GM18508 (cell line): ENCODE measurements around the gene WNT7B.
"Not testable (repeated sequence)": the region's sequence is repeated elsewhere in the genome, so short reads cannot be mapped to it uniquely, and the experiment has no call there.

Experiments used
- ATAC-seq: cut with Tn5 transposase; IDR thresholded peaks from one replicate; pipeline ENCODE4 v1.9.1; 2021; ENCODE audit warnings: moderate number of reproducible peaks; ENCODE audit not compliant: insufficient read depth, unreplicated experiment

The WNT7B gene

DNA sequence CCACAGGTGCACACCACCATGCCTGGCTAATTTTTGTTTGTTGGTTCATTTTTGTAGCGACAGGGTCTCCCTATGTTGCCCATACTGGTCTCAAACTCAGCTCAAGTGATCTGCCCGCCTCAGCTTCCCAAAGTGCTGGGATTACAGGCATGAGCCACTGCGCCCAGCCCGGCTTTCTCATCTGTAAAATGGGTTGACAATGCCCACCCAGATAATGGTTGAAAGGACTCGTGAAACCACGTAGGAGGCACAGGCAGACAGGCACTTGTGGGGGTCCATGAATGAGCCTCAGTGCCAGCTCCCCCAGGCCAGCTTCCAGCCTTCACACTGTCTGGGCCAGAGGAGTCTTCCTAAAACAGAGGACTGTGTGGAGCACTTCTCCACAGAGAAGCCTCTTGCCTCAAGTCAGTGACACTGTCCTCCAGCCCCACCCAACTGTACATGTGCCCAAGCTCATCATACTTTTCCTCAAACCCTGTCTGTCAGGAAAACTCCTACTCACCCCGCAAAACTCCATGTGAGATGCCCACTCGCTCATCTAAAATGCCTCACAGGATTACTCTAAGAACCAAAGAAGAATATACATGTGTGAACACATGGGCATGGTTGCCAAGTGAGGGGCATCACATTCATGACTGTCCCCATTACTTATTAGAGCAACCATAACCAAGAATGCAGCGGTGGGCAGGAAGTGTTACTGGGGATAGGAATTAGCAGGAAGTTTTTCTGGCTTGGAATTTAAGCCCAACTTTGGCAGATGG, 32.1 kb upstream of the WNT7B start:
- ATAC-seq = no peak

- no peak for ATAC-seq
Observed at GRCh38 chr22:46008291-46008690, 31.3 kb upstream of the WNT7B start.

- no peak for ATAC-seq
Observed at GRCh38 chr22:46007848-46008261, 30.9 kb upstream of the WNT7B start.

DNA sequence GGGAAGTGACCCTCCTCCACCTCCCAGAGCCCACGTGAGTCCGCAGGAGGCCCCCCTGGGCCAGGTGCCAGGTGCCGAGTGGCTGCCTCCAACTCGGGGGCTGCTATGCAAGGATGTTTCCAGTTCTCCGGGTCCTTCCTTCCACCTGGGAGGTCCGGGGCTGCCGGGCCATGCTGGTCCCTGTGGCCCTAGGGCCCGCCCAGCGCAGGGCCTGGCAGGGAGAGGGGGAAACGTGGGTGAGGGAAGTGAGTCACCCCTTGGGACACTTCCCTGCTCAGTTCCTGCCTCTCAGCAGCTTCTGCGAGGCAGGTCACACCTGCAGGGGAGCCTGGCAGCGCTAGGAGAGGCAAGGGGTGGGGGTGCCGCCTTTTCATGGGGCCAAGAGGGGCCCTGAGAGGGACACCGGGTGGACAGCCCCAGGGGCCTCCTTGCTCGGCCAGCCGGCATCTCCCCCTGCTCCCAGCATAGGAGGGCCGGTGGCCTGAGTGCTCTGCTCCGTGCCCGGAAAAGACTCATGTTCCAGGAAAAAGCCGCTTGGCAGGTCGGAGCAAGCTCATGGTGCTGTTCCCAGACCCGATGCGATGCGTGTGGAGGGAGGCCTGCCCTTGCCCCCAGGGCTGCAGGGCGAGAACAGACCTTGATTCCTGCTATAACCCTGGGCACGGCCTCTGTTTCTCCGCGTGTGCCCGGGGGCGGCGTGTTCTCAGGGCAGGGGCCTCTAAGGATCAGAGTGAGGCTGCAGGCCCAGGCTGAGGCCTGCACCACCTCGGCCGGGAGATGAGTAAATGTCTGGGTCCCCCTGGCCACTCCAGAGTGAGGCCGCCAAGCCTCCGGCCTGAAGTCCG, 30.3 kb upstream of the WNT7B start:
- no peak for ATAC-seq

DNA sequence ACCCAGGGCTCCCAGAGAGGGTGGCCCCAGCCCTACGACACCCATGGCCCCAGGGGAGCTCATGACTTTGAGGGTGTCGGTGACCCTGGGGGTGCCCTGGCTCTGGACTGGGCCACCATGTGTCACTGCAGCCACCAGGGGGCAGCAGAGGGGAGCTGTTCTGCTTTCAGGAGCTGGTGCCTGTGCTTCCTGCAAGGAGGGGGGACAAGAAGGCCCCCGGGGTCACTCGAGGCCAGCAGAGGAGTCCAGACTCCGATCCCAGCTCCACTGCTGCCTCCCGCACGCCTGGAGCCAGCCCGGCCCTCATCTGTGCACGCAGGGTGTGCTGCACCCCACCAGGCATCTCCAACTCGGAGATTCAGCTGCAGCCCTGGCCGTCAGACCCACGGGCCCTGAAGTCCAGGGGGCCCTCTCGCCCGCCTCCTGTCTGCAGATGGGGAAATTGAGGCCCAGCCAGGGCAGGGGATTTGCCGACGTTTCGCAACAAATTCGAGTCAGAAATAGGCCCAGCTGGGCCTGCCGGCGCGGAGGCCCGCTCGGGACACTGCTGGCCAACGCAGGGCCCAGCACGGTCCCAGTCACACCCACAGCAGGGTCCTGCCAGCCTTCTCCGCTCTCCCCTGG, 29.5 kb upstream of the WNT7B start:
- no peak for ATAC-seq

DNA sequence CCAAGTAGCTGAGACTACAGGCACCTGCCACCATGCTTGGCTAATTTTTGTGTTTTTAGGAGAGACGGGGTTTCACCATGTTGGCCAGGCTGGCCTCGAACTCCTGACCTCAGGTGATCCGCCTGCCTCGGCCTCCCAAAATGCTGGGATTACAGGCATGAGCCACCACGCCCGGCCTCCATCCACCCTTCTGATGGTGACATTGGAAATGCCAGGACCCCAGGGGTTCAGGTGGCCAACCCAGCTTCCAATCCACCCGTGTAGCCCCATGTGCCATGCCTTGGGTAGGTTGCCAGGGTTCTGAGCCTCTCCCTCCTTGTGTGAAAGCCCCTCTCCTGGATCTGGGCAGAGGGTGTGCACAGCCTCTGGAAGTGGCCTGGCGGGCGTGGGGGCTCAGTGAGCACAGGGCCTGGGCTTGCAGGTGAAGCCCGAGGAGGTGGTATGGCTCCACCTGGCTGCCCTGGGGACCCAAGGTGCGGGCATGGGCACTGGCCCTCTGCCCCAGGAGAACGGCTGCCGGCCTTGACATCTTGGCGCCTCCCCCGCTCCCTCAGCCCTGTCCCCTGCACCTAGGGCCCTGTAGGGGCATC, 28.2 kb upstream of the WNT7B start:
- not testable (repeated sequence) for ATAC-seq

DNA sequence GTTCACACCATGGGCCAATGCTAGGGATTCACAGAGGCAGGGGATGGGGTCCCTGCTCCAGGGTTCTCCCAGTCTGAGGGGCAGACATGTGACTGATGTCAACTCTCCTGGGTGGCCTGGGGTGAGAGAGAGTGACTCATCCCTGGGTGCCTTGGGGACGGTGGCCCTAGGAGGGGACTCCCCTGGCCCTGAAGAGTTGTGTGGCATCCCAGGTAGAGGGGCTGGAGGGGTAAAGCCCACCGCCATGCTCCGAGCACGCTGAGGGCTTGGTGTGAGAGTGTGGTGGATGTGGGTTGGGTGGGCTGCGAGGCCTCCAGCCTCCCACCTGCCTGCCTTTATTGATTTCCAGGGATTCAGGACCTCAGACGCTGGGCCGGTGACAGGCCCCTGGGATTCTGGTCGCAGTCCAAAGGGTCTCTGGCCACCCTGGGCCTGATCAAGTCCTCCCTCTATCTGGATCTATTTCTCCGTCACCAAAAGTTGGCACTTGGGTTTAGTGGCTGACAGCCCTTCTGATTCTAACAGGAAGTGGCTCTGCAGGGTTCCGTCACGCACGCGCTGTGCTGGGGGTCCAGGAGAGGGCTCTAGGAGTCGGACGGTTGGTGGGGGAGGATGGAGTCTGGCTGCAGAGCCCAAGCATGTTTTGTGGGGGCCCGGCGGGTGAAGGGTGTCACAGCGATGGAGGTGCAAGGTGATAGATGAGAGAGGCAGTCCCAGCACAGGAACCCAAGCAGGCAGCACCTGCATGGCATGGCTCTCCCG, 27.3 kb upstream of the WNT7B start:
- ATAC-seq = no peak

- ATAC-seq = no peak
Observed at GRCh38 chr22:46003271-46004091, 26.5 kb upstream of the WNT7B start.

GRCh38 chr22:46002757-46003270, 25.9 kb upstream of the WNT7B start:
- no peak for ATAC-seq

GRCh38 chr22:46001426-46002106, 24.6 kb upstream of the WNT7B start:
- no peak for ATAC-seq

- ATAC-seq = no peak
Observed at GRCh38 chr22:46001046-46001425, 24.1 kb upstream of the WNT7B start.

DNA sequence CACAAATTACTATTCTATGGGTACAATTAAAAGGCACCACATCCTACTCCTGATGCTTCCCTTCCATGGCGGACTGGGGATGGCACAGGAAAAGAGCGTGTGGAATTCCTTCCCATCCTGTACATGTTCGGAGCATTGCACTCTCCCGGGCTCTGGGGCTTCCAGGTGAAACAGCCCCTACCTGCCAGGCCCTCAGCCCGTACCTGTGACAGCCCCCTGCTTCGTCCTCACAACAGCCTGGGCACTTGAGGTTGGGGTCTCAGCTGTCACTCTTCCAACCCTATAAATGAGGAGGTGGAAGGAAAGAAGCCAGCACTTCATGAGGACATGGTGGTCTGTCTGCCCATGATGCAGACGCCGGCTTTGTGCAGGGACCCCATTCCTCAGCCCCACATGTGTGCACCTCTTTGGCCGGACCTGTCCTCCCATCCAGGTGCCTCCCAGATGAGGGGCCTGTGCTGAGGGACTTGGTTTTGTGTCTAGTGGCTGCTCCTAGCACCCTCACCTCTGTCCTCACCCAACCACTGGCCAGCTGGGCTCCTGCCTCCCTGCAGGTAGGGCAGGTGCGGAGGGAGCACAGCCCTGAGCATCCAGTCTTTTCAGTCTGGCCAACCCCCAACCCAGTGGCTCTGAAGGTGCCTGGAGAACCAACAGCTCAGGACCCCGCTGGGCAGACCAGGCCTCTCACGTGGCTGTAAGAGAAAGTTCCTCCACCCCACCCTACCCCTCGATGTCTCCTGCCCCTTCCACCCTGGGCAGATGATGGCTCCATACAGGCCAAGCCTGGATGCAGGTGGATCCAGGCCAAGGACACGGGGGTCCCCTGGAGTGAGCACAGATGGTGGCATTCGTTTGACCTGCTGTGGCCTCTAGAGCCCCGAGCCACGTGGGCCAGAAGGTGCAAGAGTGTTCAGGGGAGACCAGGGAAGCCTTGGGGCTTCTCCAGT, 23.4 kb upstream of the WNT7B start:
- no peak for ATAC-seq

DNA sequence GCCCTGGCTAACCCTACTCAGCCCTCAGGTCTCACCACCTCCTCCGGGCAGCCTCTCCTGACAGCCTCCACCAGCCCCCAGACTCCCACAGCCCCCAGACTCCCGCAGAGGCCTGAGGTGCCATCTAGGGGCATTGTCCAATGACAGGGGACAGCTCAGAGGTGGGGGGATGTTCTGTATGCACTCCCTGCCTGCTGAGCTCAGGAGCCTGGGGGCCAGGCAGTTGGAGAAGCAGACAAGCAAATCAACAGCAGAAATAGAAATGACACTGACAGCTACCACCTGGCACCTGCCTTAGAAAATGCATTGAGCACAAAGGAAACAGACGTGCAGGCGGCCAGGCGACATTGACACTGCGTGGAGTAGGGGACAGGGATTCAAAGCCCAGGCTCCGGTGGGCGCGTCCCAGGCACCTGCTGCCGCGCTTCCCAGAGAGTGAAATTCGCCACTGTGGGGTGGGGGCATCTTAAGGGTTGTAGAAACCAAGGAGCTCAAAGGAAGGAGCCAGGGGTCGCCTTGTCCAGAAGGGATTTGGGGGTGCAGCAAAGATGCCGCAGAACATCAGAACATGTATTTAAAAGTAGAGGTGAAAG, 22.5 kb upstream of the WNT7B start:
- ATAC-seq = no peak

GRCh38 chr22:45998638-45999378, 21.8 kb upstream of the WNT7B start:
- no peak for ATAC-seq

DNA sequence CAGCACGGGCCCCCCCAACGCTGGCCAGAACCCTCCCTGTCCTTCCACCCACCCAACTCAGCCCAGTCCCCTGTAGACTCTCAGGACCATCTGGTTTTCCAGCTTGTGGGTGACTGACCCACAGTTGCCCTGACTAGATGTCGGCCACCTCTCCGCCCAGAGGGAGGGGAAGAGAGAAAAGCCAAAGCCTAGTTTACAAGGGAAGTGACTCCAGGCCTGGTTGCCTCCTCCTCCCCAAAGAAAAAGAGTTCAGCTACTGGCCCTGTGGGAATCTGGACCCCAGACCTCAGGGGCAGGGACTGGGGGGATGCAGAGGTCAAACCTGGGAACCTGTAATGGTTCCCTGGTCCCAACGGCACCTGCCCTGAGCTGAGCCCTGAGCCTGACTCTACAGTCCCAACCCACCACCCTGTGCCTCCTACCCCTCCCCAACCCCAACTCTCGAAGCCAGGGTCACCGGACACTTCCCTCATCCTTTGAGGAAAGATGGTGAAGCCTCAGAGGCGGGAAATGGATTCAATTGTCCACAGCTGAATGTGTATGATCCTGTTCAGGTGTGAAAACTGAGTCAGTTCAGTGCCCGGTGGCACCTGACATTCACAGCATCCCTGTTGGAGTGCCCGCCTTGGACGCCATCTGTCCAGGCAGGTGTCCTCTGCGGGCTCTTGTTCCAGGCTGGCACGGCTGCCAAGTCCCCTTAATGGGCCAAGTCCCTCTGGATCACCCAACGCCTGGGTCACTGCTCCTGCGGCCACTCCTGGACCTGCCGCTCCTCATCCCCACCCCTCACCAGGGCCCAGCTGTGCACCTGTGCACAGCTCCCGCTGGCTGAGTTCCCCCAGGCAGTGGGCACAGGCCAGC, 21.0 kb upstream of the WNT7B start:
- ATAC-seq = no peak
